ENCODE data around the gene SHCBP1L. TPM values are rescaled to one million over a fixed set of nuclear protein-coding genes. Genes with fewer than 3 reads are reported as not detected.

The SHCBP1L gene
- total RNA-seq, 3 donors from 2014 or later, result 0.80 TPM; not detected in 2

DNA sequence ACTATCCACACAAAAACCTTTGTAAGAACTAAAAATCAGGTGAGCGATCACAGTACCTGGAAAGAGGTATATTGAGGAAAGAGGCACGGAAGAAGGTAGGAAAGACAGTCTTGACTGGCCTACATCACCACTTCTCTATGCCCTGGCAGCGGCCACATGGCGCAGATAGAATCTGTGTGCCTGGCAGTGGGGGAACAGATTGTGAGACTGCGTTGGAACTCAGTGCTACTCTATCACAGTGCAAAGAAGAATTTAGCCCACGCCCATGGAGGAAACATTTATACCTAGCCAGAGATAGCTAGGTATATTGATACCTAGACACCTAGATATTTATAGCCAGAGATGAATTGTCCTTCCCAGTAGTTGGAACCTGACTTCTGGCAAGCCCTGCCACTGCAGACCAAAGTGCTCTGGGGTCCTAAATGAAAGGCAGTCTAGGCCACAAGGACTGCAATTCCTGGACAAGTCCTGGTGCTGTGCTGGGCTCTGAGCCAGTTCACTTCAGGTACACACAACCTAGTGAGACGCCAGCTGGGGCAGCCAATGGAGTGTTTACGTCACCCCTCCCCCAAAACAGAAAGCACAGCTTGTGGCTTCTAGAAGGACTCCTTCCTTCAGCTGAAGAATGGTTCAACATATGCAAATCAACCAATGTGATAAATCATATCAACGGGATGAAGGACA lies 61.9 kb downstream of the SHCBP1L start:
- intact Hi-C loops (cut with DNase I; ENCODE audit: low total_unique reads), result loop anchor here (5.0 kb wide), 1 partner anchor 249 kb away; no protein-coding TSS in a partner anchor
- H3K27me3 ChIP-seq, result no peaks in the 10 kb centered on the region

DNA sequence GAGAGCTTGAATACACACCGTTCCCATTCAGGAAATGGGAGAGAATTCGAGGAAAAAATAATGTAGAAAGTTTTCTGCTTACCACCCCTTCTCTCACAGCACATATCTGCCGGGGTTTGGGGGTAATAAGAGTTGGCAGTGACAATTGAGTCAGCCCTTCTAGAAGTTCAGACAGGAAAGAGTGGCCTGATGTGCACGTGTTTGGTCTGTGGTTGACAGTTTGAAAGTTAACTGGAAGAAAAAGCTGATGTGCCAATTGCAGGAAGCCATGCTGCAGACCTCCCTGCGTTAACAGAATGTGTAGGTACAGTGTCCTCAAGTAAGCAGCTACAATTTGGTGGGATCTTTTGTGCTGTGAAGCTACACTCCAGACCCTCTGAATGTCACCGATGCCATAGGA lies 63.0 kb downstream of the SHCBP1L start:
- no peak for DNase-seq (ENCODE audit: low spot score in 2 of 2)
- no peaks in the 10 kb centered on the region for H3K36me3 ChIP-seq
- TF ChIP-seq, protein P1, sequence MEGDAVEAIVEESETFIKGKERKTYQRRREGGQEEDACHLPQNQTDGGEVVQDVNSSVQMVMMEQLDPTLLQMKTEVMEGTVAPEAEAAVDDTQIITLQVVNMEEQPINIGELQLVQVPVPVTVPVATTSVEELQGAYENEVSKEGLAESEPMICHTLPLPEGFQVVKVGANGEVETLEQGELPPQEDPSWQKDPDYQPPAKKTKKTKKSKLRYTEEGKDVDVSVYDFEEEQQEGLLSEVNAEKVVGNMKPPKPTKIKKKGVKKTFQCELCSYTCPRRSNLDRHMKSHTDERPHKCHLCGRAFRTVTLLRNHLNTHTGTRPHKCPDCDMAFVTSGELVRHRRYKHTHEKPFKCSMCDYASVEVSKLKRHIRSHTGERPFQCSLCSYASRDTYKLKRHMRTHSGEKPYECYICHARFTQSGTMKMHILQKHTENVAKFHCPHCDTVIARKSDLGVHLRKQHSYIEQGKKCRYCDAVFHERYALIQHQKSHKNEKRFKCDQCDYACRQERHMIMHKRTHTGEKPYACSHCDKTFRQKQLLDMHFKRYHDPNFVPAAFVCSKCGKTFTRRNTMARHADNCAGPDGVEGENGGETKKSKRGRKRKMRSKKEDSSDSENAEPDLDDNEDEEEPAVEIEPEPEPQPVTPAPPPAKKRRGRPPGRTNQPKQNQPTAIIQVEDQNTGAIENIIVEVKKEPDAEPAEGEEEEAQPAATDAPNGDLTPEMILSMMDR (IDR thresholded peaks at IDR 0.05), result no peak
- TF ChIP-seq POLR2AphosphoS5 (IDR thresholded peaks at IDR 0.05), result no peak
- TF ChIP-seq POLR2A (IDR thresholded peaks at IDR 0.05), result no peak
- intact Hi-C loops (cut with DNase I; ENCODE audit: low total_unique reads), result loop anchor here (5.0 kb wide), 1 partner anchor 248 kb away; no protein-coding TSS in a partner anchor
- no peak overlapping the region for H3K27ac ChIP-seq
- no peaks in the 10 kb centered on the region for H3K27me3 ChIP-seq
- H3K4me3 ChIP-seq, result no peak overlapping the region
- H3K4me1 ChIP-seq, result no peaks in the 10 kb centered on the region
- no peaks in the 10 kb centered on the region for H3K9me3 ChIP-seq

More for the DNA sequence above, 61.9 kb downstream of the SHCBP1L start:
- H3K4me3 ChIP-seq, result no peak overlapping the region
- H3K36me3 ChIP-seq, result no peaks in the 10 kb centered on the region
- no peak overlapping the region for H3K27ac ChIP-seq
- TF ChIP-seq POLR2AphosphoS5 (IDR thresholded peaks at IDR 0.05) (no peak), POLR2A (IDR thresholded peaks at IDR 0.05) (no peak)
- TF ChIP-seq, protein P1 (IDR thresholded peaks at IDR 0.05), result no peak
- no peaks in the 10 kb centered on the region for H3K9me3 ChIP-seq
- H3K4me1 ChIP-seq, result no peaks in the 10 kb centered on the region
- DNase-seq (ENCODE audit: low spot score in 2 of 2), result no peak

DNA sequence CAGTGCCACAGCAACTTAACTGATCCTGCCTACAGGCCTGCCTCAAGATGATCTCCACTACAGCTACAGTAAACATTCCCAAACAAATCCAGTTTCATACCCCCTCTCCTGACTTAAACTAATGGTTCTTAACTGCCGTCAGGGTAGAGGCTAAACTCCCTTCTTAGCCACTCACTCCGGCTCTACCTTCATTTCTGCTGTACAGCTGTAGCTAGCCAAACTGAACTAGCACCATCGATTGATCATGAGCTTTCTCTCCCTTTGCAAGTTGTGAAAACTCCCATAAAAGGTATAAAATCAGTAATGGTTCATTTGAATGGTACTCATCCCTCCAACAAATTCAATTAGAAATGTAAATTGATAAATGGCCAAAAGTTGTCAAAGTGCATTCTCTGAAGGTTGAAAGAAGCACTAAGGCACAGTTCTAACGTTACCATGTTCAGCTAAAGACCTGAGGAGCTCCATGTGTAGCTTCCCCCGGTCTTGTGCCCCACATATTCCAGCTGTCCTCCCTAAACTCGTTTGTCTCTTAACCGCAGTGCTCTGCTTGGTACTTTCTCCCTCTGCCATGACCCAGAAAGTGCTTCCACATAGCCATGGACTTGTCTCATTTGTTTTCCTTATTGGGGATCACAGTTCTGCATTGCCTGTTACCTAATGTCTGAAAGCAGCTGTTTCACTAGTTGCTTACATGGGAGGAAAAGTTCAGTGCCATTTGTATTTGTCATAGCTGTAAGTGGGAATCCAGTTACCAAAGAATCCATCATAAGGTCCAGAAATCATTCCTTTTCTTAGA lies 64.0 kb downstream of the SHCBP1L start:
- Histone ChIP-seq H3K9me3 (no peaks in the 10 kb centered on the region), H3K36me3 (peaks cover 7% of the 10 kb centered on the region), H3K27me3 (no peaks in the 10 kb centered on the region), H3K27ac (no peak overlapping the region), H3K4me3 (no peak overlapping the region), H3K4me1 (no peaks in the 10 kb centered on the region)
- intact Hi-C loops (cut with DNase I; ENCODE audit: low total_unique reads), result no loop called here
- DNase-seq (ENCODE audit: low spot score in 2 of 2), result no peak
- TF ChIP-seq, protein P1 (IDR thresholded peaks at IDR 0.05), result no peak
- TF ChIP-seq POLR2AphosphoS5 (IDR thresholded peaks at IDR 0.05) (no peak), POLR2A (IDR thresholded peaks at IDR 0.05) (no peak)

DNA sequence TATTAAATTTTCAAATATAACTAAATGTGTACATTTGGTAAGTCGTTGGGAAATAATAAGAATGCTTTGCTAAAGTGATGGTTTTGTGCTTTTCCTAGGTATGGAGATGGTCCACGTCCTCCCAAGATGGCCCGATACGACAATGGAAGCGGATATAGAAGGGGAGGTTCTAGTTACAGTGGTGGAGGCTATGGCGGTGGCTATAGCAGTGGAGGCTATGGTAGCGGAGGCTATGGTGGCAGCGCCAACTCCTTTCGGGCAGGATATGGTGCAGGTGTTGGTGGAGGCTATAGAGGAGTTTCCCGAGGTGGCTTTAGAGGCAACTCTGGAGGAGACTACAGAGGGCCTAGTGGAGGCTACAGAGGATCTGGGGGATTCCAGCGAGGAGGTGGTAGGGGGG lies 66.0 kb downstream of the SHCBP1L start:
- H3K27ac ChIP-seq, result no peak overlapping the region
- no peaks in the 10 kb centered on the region for H3K4me1 ChIP-seq
- intact Hi-C loops (cut with DNase I; ENCODE audit: low total_unique reads), result no loop called here
- no peaks in the 10 kb centered on the region for H3K27me3 ChIP-seq
- DNase-seq (ENCODE audit: low spot score in 2 of 2), result no peak
- H3K9me3 ChIP-seq, result no peaks in the 10 kb centered on the region
- H3K36me3 ChIP-seq, result peaks cover 15% of the 10 kb centered on the region
- TF ChIP-seq POLR2A (IDR thresholded peaks at IDR 0.05) (no peak), POLR2AphosphoS5 (IDR thresholded peaks at IDR 0.05) (no peak)
- TF ChIP-seq, protein P1 (IDR thresholded peaks at IDR 0.05), result no peak
- H3K4me3 ChIP-seq, result no peak overlapping the region

DNA sequence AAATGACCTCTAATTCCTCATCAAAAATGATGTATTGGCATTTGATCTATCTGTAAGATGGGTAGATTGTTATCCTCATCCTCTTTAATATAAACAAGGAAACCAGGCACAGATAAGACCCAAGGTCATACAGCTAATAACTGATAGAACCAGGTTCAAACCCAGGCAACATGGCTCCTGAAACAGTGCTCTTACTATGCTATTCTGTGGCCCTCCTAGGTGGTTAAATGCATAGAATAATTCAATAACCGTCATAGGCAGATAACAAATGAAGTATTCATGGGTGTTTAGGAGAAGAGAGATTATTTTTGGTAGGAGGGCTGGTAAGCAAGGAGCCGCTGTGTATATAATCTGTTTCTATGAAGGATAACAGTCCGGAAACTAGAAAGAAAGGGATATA lies 67.4 kb downstream of the SHCBP1L start:
- no peak for DNase-seq (ENCODE audit: low spot score in 2 of 2)
- intact Hi-C loops (cut with DNase I; ENCODE audit: low total_unique reads), result no loop called here
- H3K27ac ChIP-seq, result no peak overlapping the region
- peaks cover 20% of the 10 kb centered on the region for H3K36me3 ChIP-seq
- H3K27me3 ChIP-seq, result no peaks in the 10 kb centered on the region
- TF ChIP-seq POLR2AphosphoS5 (IDR thresholded peaks at IDR 0.05) (no peak), POLR2A (IDR thresholded peaks at IDR 0.05) (no peak)
- TF ChIP-seq, protein P1 (IDR thresholded peaks at IDR 0.05), result no peak
- no peaks in the 10 kb centered on the region for H3K9me3 ChIP-seq
- no peak overlapping the region for H3K4me3 ChIP-seq
- H3K4me1 ChIP-seq, result no peaks in the 10 kb centered on the region

Data from breast epithelium (tissue), 4 donors.